DMS 273 treated with DMSO at 0.1 percent for 48 hours (cell line): Measurements from ENCODE around the gene POC1A.
"Not testable (repeated sequence)": the region's sequence is repeated elsewhere in the genome, so short reads cannot be mapped to it uniquely, and the experiment has no call there.

Source experiments
- DNase-seq: peaks from one replicate; lab custom pipeline; 2025; lab: John Stamatoyannopoulos, UW

POC1A gene

GRCh38 chr3:52183786-52184445 lies 29.7 kb upstream of the POC1A start:
- no peak for DNase-seq

DNA sequence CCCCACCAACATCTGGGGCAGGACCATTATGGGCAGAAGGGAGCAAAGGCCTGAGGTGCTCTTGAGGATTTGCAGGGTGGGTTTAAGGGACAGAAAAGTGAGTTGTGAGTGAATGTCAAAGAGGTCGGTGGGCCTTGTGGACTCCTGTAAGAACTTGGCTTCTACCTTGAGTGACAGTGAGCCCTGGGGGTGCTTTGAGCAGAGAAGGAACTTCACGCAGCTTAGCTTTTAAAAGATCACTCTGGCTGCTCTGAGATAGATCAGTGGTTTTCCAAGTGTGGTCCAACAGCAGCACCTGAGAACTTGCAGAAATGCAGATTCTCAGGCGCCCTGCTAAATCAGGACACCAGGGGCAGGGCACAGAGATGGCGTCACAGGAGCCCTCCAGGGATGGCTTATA lies 28.5 kb upstream of the POC1A start:
- no peak for DNase-seq

DNA sequence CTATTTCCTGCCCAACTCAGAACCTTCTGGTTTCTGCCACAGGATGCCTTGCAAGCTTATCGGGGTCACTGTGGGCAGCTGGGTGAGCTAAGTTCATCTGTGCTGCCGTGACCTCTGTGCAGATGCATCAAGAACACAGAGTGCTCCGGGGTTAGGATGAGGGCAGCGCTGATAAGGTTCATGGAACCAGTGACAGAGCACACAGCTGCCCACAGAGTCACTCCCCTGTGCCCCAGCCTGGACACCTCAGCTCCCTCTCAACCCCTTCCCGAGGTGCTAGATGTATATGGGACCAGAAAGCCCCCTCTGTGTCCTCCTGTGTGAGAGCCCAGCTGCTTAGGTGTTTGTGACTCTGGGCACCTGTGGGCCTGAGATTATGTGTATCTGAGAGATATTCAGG lies 28.0 kb upstream of the POC1A start:
- no peak for DNase-seq

GRCh38 chr3:52181543-52181942 lies 27.3 kb upstream of the POC1A start:
- DNase-seq = no peak

- no peak for DNase-seq
These were observed 24.3 kb upstream of the POC1A start for GRCh38 chr3:52178537-52178936.

GRCh38 chr3:52178126-52178525 lies 23.9 kb upstream of the POC1A start:
- not testable (repeated sequence) for DNase-seq

GRCh38 chr3:52177701-52178042 lies 23.4 kb upstream of the POC1A start:
- no peak for DNase-seq

DNA sequence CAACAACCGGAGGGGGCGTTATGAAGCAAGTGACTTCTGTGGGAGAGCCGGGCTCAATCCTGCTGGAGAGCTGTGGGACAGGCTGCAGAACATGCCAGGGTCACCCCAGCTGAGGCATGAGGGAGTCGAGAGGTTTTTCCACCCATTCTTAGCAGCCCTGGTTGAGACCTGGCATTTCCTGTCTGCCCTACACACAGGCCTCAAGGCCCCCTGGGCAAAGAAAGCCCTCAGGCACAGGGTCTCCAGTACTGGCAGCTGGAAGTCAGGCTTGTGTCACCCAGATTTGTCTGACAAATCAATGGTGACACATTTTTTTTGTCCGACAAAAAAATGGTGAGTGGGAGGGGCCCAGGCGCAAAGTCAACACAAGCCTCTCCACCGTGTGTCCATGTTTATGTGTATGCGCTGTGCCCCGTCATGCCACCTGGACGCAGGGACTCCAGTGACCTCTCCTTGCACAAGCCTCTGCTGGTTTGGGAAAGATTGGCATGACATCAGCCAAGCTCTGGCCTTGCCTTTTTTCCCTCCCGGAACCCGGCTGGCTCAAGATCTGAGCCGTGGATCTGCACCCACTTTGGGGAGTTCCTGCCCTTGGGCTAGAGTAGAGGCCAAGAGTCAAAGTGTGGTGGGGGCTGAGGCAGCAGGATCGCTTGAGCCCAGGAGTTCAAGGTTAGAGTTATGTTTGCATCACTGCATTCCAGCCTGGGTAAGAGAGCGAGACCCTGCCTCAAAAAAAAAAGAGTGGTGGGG lies 22.9 kb upstream of the POC1A start:
- DNase-seq = no peak

DNA sequence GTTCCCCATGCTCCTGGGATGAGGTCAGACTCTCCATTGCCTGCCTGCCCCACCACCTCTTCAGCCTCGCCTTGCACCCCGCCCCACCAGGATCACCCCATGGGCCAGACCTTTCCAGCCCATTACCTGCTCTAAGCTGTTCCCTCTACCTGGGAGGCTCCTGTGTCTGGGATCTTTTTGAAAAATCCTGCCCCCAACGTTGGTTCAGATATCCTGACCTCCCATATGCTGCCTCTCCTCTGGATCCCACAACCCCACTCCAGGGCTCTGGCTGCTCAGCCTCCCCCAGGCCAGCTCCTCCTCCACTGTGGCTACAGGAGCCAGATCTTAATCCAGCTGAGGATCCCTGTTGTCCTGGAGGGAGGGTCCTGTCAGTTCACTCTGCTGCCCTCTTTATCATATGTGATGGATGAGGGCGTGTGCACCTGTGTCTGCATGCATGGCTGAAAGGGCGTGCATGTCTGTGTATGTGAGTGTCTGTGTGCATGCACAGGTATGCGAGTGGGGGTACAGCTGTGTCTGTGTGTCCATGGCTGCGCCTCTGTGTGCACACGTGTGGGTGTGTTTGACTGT lies 22.0 kb upstream of the POC1A start:
- DNase-seq = no peak

- no peak for DNase-seq
These were observed 21.4 kb upstream of the POC1A start for GRCh38 chr3:52175416-52176179.

- DNase-seq = no peak
These were observed 20.7 kb upstream of the POC1A start for GRCh38 chr3:52174896-52175295.

DNA sequence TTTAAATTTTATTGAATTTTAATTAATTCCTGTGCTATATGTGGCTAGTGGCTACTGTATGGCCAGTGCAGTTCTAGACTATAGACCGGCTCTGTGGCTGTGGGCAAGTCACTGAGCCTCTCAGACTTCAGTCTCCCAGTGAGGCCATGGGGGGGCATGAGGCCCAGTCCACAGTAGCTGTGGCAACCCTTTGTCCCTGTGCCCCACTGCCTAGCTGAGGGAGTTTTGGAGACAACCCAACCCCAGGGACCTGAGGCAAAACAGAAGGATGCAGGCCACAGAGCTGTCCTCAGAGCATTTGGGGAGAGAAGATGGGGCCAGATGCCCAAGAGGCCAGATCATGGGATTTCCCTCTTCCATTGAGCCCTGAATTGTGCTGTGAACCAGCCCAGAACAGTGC lies 18.9 kb upstream of the POC1A start:
- DNase-seq = no peak

DNA sequence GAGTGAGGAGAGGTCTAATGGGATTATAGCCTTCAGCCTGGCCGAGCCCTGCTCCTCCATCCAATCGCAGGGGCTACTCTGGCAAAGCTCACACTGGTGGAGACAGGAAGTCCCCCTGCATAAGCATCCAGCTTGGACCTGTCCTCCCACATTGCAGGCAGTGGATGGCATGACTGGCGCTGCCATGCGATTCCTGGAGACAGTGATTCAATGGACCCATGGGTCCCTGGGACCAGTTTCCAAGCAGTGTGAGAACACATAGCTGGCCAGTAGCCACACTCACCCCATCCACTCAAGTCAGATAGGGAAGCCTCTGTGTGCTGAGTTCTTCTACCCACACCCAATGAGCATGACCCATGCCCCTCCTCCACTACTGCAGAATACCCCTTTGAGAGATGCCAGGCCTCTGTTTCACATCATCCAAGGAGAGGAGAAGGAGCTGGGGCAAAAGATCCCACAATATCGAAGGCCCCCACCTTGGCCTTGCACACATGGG lies 18.1 kb upstream of the POC1A start:
- DNase-seq = no peak

GRCh38 chr3:52171514-52172261 lies 17.5 kb upstream of the POC1A start:
- DNase-seq = no peak

GRCh38 chr3:52170217-52170616 lies 16.0 kb upstream of the POC1A start:
- not testable (repeated sequence) for DNase-seq

DNA sequence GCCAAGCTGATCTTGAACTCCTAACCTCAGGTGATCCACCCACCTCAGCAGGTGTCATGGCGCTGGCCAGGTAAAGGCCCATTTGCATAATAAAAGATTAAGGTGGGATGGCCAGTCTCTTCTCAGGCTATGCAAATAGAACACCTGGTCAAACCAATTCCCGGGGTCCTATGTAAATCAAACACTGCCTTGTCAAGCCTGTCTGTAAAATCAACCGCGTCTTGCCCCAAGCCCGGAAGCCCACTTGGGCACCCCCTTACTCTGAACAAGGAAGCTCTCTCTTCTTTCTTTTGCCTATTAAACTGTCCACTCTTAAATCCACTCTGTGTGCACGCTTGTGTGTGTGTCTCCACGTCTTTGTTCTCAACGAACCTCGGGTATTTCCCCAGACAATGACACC lies 13.0 kb upstream of the POC1A start:
- DNase-seq = no peak

- DNase-seq = no peak
These were observed 8.1 kb upstream of the POC1A start for GRCh38 chr3:52162250-52162872.

GRCh38 chr3:52159503-52159902 lies 5.3 kb upstream of the POC1A start:
- DNase-seq = no peak

DNA sequence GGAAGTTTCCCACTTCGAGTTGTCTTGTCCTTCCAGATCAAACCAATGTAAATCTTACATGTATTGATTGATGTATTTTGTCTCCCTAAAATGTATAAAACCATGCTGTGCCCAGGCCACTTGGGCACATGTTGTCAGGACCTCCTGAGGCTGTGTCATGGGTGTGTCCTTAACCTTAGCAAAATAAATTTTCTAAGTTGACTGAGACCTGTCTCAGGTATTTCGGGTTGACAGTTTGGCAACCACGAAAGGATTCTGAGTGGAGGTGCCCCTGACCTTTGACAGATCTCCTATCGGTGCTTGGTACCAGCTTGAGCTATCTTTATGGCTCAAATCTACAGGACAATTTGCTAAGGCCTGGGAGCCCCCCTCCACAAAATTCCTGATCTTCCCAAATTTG lies 1.7 kb upstream of the POC1A start:
- DNase-seq = no peak

DNA sequence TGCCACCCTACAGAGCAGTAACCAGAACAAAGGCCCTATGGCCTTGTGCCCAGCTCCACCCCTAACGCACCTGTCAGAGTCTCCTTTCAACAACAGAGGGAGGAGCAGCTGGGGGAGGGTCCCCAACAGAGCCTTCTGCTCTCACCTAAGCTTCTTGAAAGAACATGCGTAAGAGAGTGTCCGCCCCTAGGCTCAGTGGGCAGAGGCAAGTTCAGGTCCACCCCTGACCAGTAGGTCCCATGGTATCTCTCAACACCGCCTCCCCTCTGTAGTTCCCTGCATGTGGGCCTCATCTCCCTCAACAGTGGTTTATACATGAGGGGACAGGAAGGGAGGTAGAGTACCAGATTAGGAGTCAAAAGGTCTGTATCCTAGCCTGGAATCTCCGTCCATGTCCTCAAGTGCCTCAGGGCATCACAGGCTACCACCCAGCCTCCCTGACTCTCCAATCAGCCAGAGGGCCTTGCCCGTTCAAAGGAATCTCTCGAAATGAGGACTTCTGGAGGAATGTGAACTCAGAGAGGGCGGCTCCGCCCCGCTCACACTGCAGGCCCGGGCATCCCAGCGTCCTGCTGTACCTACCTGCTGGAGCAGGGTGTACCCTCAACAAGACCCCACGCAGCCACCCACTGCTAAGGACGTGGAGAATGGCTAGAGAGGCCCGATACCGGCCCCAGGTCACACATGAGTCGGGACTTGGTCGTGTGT lies 680 bp downstream of the POC1A start:
- DNase-seq = no peak

DNA sequence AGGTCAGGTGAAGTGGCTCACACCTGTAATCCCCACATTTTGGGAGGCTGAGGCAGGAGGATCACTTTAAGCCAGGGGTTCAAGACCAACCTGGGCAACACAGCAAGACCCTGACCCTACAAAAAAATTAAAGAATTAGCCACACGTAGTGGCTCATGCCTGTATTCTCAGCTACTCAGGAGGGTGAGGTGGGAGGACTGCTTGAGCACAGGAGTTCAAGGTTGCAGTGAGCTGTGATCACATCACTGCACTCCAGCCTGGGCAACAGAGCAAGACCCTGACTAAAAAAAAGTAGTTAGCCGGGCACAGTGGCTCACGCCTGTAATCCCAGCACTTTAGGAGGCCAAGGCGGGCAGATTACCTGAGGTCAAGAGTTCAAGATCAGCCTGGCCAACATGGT lies 2.2 kb downstream of the POC1A start:
- not testable (repeated sequence) for DNase-seq
